HCT116 (cell line): Measurements from ENCODE around the gene KLHL25. TPM values are rescaled to one million over a fixed set of nuclear protein-coding genes. Genes with fewer than 3 reads are reported as not detected.

Experiments
- ATAC-seq: fragments of 200-7000 bp; cut with Tn5 transposase; 2 replicates; pipeline ENCODE4 v1.9.1; 2020; ENCODE audit warnings: mild to moderate bottlenecking, moderate library complexity
- BruUV-seq: library from RNA; stranded (reverse); fragments of 400-500 nt; replicated peaks from 2 replicates; lab custom pipeline; 2021; lab: Mats Ljungman, UMichigan
- CTCF ChIA-PET: fragments of 300-600 bp; sonication (Branson Sonifier 250); formaldehyde crosslinking; loops from one replicate; lab custom pipeline; 2021; ENCODE audit warnings: antibody characterized with exemption; lab: Charles Lee
- POLR2A ChIA-PET: fragments of 300-600, 350-600 bp; sonication (Branson Sonifier 250); formaldehyde crosslinking; loops from one replicate; lab custom pipeline; 2021; ENCODE audit warnings: antibody characterized with exemption; lab: Charles Lee
- RAD21 ChIA-PET, 2 experiments: fragments of 300-600 bp; sonication (Branson Sonifier 250); formaldehyde crosslinking; loops; one replicate each; lab custom pipeline; 2023; ENCODE audit warnings: low total read pairs in 2 of 2; ENCODE audit not compliant: uncharacterized antibody in 2 of 2, unreplicated experiment in 2 of 2, low non-redundant PET in 1 of 2; lab: Charles Lee
- DNase-seq: peaks from one replicate; pipeline ENCODE4 v3.0.0-alpha.2; 2010; ENCODE audit warnings: low read depth, low spot score
- H2AFZ ChIP-seq: fragments of 200-600 bp; shearing (Covaris generic), sonication (generic); 2 replicates; pipeline ENCODE4 v1.6.1; 2017; ENCODE audit warnings: low read depth, mixed run types, mixed read lengths, antibody characterized with exemption, low read length; ENCODE audit not compliant: poor library complexity, severe bottlenecking
- H3K27ac ChIP-seq: 2 replicates; pipeline ENCODE4 v1.5.1; 2012; ENCODE audit warnings: low read depth, low read length
- H3K27me3 ChIP-seq: fragments of 200-600 bp; sonication (generic); 2 replicates; pipeline ENCODE4 v1.6.1; 2016; ENCODE audit warnings: mixed run types, low read length, mixed read lengths; ENCODE audit not compliant: insufficient read depth
- H3K36me3 ChIP-seq, 2 experiments: fragments of 200-500 bp in 1 of 2; fragments of 200-600 bp in 1 of 2; sonication (Bioruptor generic) in 1 of 2; sonication (generic) in 1 of 2; 2 replicates each; pipeline versions ENCODE4 v1.5.1 to v1.6.1; 2014 to 2016; ENCODE audit warnings: low read length in 2 of 2, inconsistent platforms in 1 of 2, mixed read lengths in 1 of 2, mixed run types in 1 of 2; ENCODE audit not compliant: insufficient read depth in 2 of 2, control insufficient read depth in 1 of 2
- H3K4me1 ChIP-seq, 2 experiments: fragments of 200-600 bp in 1 of 2; sonication (generic) in 1 of 2; 2 replicates each; pipeline versions ENCODE4 v1.5.1 to v1.6.1; 2012 to 2017; ENCODE audit warnings: low read length in 2 of 2, inconsistent platforms in 1 of 2, mild to moderate bottlenecking in 1 of 2, mixed read lengths in 1 of 2, mixed run types in 1 of 2, moderate library complexity in 1 of 2; ENCODE audit not compliant: insufficient read depth in 2 of 2, control insufficient read depth in 1 of 2
- H3K4me2 ChIP-seq: fragments of 200-600 bp; sonication (generic); 2 replicates; pipeline ENCODE4 v1.6.1; 2017; ENCODE audit warnings: mixed run types, low read length, mixed read lengths
- H3K4me3 ChIP-seq, 2 experiments: fragments of 200-600 bp in 1 of 2; sonication (generic) in 1 of 2; replicated peaks in 1 of 2; 2 replicates each; pipeline ENCODE4 v1.5.1; 2011 to 2016; ENCODE audit warnings: low read length in 2 of 2, control low read depth in 1 of 2, low read depth in 1 of 2, mild to moderate bottlenecking in 1 of 2, mixed read lengths in 1 of 2, mixed run types in 1 of 2
- H3K79me2 ChIP-seq: fragments of 200-600 bp; sonication (generic); 2 replicates; pipeline ENCODE4 v1.6.1; 2017; ENCODE audit warnings: mild to moderate bottlenecking, mixed run types, low read length, moderate library complexity, mixed read lengths; ENCODE audit not compliant: insufficient read depth
- H3K9ac ChIP-seq: fragments of 200-600 bp; sonication (generic); 2 replicates; pipeline ENCODE4 v1.6.1; 2016; ENCODE audit warnings: low read length, mixed read lengths
- H3K9me2 ChIP-seq: fragments of 200-600 bp; sonication (generic), shearing (Covaris generic); 2 replicates; pipeline ENCODE4 v1.6.1; 2017; ENCODE audit warnings: mixed run types, mild to moderate bottlenecking, moderate library complexity; ENCODE audit not compliant: insufficient read depth
- H3K9me3 ChIP-seq, 2 experiments: fragments of 200-500 bp in 1 of 2; fragments of 200-600 bp in 1 of 2; sonication (Bioruptor generic) in 1 of 2; sonication (generic) in 1 of 2; 2 replicates each; pipeline ENCODE4 v1.6.1; 2014 to 2017; ENCODE audit warnings: low read length in 2 of 2, mixed read lengths in 2 of 2, inconsistent platforms in 1 of 2, low read depth in 1 of 2, mild to moderate bottlenecking in 1 of 2, mixed run types in 1 of 2, moderate library complexity in 1 of 2; ENCODE audit not compliant: control insufficient read depth in 1 of 2, insufficient read depth in 1 of 2
- H4K20me1 ChIP-seq: fragments of 200-600 bp; sonication (generic), shearing (Covaris generic); 2 replicates; pipeline ENCODE4 v1.6.1; 2017; ENCODE audit warnings: mixed run types, mild to moderate bottlenecking, moderate library complexity; ENCODE audit not compliant: insufficient read depth
- ATF3 ChIP-seq: IDR thresholded peaks from 2 replicates; pipeline ENCODE4 v1.6.1; 2012
- CBX3 ChIP-seq: IDR thresholded peaks from 2 replicates; pipeline ENCODE4 v1.6.1; 2012; ENCODE audit warnings: low read depth
- CTCF ChIP-seq, 3 experiments: fragments of 200-600 bp in 1 of 3; sonication (generic) in 1 of 3; IDR thresholded peaks in 2 of 3; conservative IDR thresholded peaks in 1 of 3; 2 replicates each; pipeline ENCODE4 v1.5.1; 2012 to 2017; ENCODE audit warnings: low read depth in 2 of 3, low read length in 2 of 3, antibody characterized with exemption in 1 of 3, borderline replicate concordance in 1 of 3, control low read depth in 1 of 3, mild to moderate bottlenecking in 1 of 3, mixed read lengths in 1 of 3, mixed run types in 1 of 3, moderate library complexity in 1 of 3; ENCODE audit not compliant: insufficient read depth in 1 of 3
- EGR1 ChIP-seq: IDR thresholded peaks from 2 replicates; pipeline ENCODE4 v1.6.1; 2012; ENCODE audit warnings: low read depth
- ELF1 ChIP-seq: IDR thresholded peaks from 2 replicates; pipeline ENCODE4 v1.6.1; 2012; ENCODE audit warnings: low read depth, borderline replicate concordance
- EZH2phosphoT487 ChIP-seq: fragments of 200-600 bp; IDR thresholded peaks from 2 replicates; pipeline ENCODE4 v1.6.1; 2018; ENCODE audit warnings: antibody characterized with exemption, borderline replicate concordance
- RAD21 ChIP-seq: IDR thresholded peaks from 2 replicates; pipeline ENCODE4 v1.6.1; 2012; ENCODE audit warnings: low read depth, mild to moderate bottlenecking
- SRF ChIP-seq: IDR thresholded peaks from 2 replicates; pipeline ENCODE4 v1.6.1; 2012; ENCODE audit warnings: low read depth
- TCF7L2 ChIP-seq: IDR thresholded peaks from 2 replicates; pipeline ENCODE4 v1.7.0; 2011; ENCODE audit warnings: borderline replicate concordance, inconsistent platforms; ENCODE audit not compliant: insufficient read depth, insufficient read length; ENCODE audit errors: extremely low read depth
- ZNF274 ChIP-seq: fragments of 200-500 bp; sonication (Bioruptor generic); IDR thresholded peaks from 2 replicates; pipeline ENCODE4 v1.6.1; 2014; ENCODE audit warnings: mild to moderate bottlenecking, low read depth, low read length, inconsistent platforms
- intact Hi-C: fragments of 100-400 bp; cut with micrococcal nuclease; formaldehyde crosslinking; loops from 2 replicates; pipeline ENCODE4 v1.10.0; 2022
- total RNA-seq: library from RNA; stranded (reverse); gene quantifications from one replicate; pipeline ENCODE4 v1.2.1, GENCODE V29; 2021; ENCODE audit not compliant: unreplicated experiment
- TF ChIP-seq, protein P1 (sequence below): IDR thresholded peaks from 2 replicates; pipeline ENCODE4 v1.6.1; 2012

KLHL25 gene
- total RNA-seq, 1 experiment from 2014 or later, result 5.3 TPM

DNA sequence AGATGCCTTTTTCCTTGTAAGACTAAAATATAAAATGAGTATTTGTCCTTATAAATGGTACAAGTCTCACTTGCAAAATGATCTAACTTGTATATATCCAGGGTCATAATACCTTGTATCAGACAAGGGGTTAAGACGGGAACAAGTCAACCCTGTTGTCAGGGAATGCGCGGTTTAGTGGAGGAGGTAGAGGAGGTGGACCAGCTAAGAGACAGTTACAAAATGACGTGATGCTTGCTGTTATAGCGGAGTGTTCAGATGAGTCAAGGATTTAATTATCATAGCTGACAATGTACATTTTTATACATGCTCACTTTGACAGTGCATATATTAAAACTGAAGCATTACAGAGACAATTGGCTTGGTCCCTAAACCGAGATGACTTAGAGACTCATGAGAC, 26.8 kb upstream of the KLHL25 start:
- POLR2A ChIA-PET, result no interaction called here
- intact Hi-C loops, result no loop called here
- H3K4me2 ChIP-seq, result no peak overlapping the region
- no peaks in the 10 kb centered on the region for H3K4me1 ChIP-seq
- H2AFZ ChIP-seq, result no peak overlapping the region
- no peaks in the 10 kb centered on the region for H3K36me3 ChIP-seq
- RAD21 ChIA-PET, result no interaction called here
- H3K9me2 ChIP-seq, result no peaks in the 10 kb centered on the region
- H4K20me1 ChIP-seq, result no peaks in the 10 kb centered on the region
- TF ChIP-seq CTCF (IDR thresholded peaks at IDR 0.05 in 2 of 3, conservative IDR thresholded peaks at IDR 0.05 in 1 of 3; ENCODE audit: borderline replicate concordance in 1 of 3, insufficient read depth in 1 of 3, low read depth in 2 of 3, low read length in 2 of 3) (no peak), RAD21 (no peak), ZNF274 (no peak), SRF (no peak), ELF1 (no peak), EZH2phosphoT487 (no peak), EGR1 (no peak), CBX3 (no peak), TCF7L2 (no peak), ATF3 (no peak)
- TF ChIP-seq, protein P1, sequence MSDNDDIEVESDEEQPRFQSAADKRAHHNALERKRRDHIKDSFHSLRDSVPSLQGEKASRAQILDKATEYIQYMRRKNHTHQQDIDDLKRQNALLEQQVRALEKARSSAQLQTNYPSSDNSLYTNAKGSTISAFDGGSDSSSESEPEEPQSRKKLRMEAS, result no peak
- H3K9ac ChIP-seq, result no peak overlapping the region
- CTCF ChIA-PET, result no interaction called here
- 0 out of 2 replicates have a peak, but pooled peaks cover 3% of the 10 kb centered on the region for H3K27me3 ChIP-seq
- H3K4me3 ChIP-seq, result no peak overlapping the region
- H3K27ac ChIP-seq, result no peak overlapping the region
- H3K9me3 ChIP-seq, result no peaks in the 10 kb centered on the region
- no TSS peak for BruUV-seq
- DNase-seq, result no peak
- H3K79me2 ChIP-seq, result no peaks in the 10 kb centered on the region
- no peak for ATAC-seq
